DMS79 (cell line): ENCODE data around the gene CDK12.
A peak's percentile ranks its signal among the peaks of the same experiment; 100 is the strongest.

Source experiments
- DNase-seq: peaks from one replicate; lab custom pipeline; 2025; lab: John Stamatoyannopoulos, UW

CDK12 gene

DNA sequence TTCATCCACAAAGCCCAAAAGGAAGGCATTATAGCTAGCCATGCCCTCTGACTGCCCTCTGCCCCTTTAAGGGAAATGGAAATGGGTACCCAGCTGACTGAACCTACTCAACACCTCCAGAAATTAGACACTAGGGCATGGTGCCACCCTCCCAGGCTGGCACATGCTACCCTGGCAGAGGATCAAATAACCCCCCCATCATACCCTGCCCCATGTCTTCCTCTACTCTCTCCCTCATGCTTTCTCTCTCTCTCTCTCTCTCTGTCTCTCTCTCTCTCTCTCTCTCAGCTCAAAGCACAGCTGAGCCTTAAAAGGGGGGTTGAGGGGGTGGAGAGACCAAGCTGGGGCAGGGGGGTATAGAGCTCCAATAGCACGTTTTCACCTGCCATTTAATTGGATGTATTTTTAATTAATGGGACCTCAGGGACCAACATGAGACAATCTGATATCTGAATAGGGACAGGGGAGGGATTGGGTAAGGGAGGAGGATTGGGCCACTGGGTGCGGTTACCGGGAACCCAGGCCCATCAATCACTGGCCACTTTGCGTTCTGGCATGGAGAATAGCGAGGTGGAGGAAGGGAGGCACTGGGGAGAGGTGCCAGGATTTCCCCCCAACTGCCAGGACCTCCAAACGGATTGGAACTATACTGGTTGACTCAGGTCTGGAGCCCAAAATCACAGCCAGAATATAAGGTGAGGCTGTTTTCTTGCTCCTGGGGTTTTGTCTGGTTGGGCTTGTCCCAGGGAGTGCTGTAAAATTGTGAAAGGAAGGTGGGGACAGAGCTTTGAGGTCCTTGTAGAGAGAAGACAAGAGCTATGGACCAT is 88.7 kb downstream of the CDK12 start:
- no peak for DNase-seq

DNA sequence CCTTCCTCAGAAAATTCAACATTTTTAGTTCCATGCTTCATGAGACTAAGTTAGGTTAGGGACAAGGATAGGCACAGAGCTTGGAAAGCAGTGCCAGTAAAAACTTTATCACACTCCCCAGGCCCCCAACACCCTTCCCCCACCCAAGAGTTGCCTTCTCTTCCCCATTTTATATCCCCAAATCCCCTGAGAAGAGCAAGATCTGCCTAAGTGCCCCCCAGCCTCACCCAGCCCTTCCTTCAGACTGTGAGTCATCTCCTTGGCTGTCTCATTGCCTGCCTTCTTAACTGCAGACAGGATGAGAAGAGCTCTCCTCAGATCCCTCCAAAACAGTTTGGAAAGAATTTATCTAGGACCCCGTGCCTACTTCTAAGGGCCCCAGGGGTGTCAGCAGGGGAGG is 90.6 kb downstream of the CDK12 start:
- DNase-seq = no peak

DNA sequence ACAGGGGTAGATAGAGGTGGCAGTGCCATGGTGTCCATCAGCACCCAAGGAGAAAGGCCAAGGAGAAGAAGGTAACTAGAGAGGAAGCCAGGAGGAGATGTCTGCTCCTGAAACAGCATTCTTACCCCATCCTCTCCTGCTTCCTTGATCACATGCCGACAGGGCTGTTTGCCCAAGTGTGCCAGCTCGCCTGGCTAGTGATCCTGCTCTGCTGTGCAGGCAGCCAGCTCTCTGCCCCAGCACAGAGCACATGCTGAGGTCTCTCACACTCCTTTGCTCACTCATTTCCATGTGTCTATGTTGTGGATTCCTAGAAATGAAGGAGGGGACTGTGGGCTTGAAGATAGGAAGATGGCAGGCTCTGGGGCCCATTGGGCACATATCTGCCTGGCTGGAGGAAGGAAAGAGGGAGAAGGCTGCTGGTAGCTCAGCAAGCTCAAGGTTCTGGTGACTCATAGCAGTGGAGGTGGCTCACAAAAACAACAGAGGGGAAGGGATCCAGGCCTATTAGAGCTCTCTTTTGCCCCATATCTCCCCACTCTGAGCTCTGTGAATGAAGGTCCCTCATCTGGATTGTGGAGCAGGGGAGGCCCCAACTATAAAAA is 92.2 kb downstream of the CDK12 start:
- DNase-seq = no peak

DNA sequence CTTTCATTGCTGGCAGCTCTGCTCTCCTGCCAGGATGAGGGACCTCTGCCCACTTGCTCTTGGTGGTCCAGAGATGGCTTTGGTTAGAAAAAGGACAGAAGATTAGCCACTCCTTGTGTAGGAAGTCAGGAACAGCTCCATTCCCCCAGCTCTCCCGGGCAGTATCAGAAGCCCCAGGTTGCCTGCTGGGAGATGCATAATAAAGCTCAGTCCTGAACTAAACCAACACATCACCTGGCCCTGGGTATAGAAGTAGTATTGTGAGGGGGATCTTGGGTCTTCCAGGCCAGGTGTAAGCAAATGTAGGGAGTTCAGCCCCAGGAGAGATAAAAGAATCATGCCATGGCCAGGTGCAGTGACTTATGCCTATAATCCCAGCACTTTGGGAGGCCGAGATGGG is 94.1 kb downstream of the CDK12 start:
- DNase-seq = no peak

DNA sequence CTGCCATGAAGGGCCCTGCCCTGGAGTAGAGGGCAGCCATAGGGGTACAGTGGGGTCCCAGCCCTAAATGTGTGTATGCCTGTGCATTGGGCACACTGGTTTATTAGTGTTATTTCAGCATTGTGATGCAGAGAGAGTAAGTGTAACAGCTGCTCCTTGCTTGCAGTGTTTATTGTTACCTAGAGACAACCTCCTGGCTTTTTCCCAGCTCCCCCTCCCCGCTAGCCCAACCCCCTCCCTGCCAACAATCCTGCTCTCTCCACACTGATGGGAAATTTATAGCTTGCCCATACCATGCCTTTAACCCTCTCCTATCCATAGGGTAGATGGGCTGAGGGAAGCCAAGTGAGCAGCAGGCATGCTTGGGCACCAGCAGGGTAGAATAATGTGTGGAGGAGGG is 95.1 kb downstream of the CDK12 start:
- DNase-seq = no peak

DNA sequence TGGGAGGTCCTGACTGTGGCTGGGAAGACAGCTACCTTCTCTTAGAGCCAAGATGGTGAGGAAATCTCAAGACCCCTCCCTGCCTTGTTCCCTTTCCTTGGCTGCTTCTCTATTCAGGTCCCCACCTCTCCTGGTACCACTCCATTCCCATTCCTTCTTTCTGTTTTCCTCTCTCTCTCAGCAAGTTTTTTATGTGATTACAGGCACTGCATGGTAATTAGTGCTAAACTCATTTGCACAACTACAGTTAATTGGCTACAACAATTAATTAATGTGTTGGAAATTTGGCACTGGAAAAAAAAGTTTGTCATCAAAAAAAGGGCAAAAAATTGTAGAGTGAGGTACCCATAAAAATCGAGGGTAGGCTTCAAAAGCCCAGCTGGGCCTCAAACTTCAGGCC is 101.1 kb downstream of the CDK12 start:
- DNase-seq = no peak

DNA sequence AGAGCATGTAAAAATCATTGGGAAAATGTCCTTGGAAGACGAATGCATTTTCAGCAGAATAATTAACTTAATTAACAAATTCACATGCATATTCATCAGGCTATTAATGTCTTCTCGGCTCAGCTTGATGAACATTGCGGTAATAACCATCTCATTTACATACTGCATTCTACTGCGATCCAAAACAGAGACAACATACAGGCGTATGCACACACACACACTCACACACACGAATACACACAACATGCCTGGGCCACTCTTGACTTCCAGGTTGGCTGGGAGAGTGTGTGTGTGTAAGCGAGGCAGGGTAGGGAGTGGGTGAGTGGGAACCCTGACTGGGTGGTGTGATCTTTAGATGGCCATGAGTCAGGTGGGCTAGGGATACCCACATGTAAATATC is 101.7 kb downstream of the CDK12 start:
- DNase-seq = no peak

DNA sequence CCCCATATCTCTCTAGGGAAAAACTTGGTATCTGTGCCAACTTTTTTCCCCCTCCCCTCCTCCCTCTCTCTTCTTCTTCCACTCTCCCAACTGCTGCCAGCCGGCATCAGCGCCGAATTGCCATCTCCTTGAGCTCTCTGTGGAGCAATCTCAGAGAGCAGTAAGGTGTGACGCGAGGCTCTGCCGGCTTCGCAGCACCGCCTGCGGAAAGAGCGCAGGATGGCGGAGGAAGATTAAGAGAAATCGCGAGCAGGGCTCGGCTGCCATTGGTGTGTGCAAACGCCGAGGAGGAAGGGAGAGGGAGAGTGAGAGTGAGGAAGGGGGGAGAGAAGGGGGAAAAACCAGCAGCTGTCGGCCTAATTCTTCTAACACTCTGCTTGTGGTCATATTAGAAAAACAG is 102.2 kb downstream of the CDK12 start:
- no peak for DNase-seq

DNA sequence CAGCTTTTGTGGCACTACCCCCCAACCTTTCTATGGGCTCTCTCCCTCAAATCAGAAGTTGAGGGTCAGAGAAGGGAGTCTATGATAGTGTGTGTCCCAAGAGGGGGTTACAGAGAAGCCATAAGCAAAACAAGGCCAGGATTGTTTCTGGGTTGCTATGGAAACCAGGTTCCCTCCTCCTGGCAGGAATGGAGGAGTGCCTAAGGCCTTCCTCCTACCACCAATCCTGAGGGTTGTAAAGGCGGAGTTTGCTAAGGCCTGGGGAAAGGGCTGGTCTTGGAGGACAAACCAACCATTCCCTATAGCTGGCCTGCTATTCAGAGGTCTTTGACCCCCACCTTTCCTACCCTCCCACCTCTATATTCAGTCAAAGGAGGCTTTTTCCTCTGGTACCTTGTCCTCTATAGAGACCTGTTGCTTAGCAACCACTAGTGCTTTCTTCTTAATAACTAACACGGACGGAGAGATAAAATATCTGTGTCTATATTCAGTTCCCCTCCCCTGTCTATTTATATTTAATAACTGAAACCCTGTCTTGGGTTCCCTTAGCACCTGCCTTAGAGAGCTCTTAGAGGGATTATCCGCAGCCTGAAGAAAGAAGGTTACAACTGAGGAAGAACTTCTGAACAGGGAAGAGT is 103.0 kb downstream of the CDK12 start:
- peak; percentile 23 for DNase-seq

DNA sequence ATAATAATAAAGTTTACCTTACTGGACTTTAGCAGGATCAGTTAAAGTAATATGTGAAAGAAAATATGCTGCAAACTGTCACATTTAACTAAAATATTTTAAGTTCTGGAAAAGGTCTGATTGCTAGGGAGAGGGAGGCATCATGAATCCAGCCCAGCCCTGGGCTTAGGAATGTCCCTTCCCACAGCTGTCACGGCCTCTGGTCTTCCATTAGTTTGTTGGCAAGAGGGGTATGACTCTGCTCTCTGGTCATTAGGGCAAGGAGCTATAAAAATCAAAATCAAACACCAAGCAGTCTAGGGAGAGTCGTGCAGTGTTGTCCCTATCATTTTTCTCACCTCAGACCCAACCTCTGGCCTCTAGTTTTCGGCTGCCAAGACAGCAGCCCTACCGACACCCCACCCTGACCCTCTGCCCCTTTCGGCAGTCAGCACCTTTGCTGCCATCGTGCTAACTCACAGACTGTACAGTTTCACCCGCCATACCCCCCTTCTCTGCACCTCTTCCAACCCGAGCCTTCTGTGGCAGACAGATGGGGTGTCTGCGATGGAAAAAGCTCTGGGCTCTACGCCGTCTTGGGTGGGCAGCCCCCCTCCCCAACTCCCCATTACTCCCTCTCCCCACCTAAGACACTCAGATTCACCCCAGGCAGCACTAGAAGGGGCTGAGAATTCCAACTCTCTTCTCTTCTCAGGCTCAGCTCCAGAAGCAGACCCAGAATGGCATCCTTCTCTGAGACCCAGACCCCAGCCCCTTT is 105.0 kb downstream of the CDK12 start:
- no peak for DNase-seq

DNA sequence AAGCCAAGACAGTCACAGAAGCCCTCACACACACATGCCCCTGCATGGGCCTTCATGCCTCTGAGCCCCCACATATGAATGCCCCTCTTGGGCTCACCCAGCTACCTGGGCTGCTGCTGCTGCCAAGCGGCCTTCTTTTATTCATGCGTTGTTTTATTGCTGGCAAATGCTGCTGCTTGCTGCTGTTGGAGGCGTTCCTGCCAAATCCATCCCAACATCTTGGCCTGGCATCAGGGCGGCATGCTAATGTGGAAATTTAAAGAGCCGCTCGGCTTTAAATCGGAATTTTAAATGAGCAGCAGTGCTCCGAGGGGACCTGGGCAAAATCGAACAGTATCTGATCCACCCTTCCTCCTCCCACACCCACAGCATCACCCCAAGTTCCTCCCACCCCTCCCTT is 107.4 kb downstream of the CDK12 start:
- DNase-seq = no peak

DNA sequence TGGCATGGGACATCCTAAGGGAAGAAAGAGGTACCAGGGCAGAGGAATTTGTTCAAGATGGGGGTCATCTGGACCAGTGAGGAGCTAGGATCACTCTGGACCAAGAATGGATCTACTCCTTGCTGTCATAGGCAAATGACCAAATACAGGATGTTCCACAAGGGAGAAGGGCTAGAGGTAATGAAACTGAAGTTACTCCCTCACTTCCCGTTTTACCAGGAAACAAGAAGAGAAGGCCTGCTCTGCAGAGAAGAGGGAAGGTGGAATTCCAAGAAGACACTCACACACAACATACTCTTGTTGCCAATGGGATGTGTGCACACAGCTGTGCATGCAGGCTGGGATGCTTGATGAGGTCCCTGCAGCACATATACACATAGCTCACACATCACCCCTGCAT is 107.8 kb downstream of the CDK12 start:
- DNase-seq = no peak

DNA sequence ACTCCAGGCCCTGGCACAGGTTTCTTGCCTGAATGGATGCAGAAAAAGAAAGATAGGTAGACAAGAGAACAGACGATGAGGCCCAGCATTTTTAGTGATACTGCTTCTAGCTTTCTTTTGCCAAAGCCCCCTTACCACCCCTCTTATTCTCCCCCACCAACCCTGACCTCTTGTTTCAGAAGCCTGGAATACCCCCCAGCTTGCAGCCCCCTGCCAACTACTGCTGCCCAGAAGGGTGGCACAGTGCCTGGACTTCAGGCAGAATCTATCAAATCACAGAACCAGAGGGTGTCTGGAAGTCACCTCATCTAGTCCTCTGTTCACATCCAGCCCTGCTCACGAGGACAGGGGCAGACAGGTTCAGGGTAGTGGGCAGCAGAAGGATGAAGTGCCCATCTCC is 110.8 kb downstream of the CDK12 start:
- no peak for DNase-seq

DNA sequence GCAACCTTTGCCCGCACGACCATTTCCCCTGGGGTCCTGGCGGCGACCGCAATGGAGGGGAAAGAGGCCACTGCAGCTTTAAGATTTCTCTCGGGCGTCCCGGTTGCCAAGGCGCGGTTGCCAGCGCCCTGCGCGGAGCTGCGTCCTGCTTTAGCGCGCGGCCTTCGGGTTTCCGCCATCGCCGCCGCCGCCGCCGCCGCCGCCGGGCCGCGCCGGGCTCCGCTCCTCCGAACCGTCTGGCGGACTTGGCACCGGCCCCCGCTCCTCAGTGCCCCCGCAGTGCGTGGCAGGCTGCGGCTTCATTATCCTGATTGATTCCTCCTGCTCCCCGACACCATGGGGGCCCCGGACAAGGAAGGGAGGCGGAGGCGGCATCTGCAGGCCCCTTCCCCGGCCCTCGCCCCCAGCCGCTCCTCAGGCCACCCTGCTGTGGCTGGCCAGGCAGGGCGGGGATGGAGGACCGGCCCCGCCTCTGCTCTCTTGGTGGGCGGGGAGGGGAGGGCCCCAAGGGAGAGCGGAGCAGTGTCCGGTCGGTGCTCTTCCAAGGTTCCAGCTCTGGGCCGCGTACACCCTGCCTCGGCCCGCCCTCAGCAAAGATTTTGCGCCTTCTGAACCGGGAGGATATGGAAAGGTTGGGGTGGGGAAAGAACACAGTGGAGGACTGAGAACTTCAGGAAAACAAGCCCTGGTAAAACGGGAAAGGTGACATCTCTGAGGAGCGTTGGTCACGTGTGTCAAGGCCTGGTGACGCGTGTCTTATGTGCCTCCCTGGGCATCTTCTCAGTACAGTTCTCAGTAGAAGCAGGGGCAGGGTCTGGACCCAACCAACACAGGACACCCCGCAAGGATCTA is 112.4 kb downstream of the CDK12 start:
- DNase-seq = peak; percentile 17

DNA sequence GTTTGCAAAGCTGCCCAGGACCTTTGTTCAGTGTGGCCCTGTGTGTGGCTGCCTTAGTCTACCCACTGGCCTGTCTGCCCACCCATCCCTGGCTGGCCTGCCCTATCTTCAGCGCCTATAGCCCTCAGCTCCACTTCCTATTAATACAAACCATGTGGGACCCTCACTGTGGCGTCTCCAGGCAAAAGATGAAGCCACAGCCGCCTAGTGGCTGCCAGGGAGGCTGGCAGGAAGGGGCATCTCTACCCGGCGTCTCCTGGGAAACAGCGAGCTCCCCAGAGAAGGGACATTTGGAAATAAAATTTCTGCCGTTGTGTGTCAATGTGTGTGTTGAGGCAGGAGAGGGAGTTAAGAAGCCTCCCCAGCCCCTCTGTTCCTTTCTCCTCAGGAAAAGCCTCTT is 114.9 kb downstream of the CDK12 start:
- no peak for DNase-seq

DNA sequence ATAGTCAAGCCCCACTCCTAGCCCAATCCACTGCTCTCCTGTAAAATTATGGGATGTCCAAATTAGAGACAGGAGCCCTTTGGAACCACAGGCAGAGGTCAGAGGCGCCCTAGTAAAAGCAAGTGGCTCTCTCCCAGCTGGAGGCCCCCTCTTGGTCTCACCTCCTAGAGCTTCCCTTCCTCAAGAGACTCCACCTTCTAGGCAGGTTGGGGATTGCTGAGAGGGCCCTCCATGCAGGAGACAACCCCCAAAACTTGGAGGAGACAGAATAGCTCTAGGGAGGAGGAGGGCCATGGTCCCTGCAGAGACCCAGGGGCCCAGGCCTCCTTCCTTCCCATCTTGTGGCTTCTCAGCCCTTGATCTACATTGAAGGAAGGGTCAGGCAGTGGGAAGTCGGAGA is 117.0 kb downstream of the CDK12 start:
- DNase-seq = no peak

DNA sequence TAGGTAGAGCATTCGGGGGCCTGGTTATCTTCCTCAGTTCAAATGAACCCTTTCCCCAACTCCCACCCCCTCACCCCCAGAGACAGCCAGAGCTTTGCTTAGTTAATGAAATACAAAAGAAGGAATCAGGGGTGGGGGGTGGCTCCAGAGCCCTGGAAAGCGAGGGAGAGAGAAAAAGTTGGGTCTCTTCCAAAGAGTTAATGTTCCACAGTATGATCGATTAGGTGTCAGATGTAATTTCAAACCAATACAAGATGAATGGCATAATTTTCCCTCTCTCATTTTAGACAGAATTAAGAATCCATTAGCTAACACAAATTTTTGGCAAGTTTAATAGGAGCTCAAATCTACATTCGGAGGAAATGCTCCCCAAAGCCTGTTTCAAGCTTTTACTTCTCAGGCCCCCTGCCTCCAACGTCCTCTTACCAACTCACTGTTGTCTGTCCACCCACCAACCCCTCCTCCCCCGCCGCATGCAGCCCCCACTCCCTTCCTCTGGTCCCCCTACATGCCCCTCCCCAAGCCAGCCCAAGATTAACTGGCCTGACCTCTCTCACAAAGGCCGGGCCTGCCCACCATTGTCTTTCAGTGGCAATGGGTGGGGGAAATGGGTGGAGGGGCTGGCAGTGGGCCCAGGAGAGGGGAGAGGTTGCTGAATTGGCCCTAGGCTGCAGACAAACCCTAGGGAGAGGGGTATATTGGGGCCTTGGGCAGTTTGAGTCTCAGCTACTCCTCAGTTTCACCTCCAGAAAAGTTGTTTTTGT is 118.2 kb downstream of the CDK12 start:
- no peak for DNase-seq

DNA sequence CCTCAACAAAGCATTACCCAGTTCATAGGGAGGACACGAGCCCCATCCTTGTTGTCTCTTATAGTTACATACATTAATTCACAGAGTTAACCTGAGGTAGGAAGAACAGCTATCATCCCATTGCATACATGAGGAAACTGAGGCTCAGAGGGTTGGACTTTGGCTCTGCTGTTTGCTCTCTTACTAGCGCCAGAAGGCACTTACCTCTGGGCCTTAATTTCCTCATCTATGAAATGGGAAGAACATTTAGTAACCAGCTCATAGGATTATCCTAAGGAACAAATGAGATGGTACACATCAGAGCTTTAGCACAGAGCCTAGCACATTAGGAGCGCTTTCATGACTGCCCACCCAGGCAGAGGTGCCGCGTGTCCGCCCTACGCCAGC is 118.8 kb downstream of the CDK12 start:
- DNase-seq = no peak

DNA sequence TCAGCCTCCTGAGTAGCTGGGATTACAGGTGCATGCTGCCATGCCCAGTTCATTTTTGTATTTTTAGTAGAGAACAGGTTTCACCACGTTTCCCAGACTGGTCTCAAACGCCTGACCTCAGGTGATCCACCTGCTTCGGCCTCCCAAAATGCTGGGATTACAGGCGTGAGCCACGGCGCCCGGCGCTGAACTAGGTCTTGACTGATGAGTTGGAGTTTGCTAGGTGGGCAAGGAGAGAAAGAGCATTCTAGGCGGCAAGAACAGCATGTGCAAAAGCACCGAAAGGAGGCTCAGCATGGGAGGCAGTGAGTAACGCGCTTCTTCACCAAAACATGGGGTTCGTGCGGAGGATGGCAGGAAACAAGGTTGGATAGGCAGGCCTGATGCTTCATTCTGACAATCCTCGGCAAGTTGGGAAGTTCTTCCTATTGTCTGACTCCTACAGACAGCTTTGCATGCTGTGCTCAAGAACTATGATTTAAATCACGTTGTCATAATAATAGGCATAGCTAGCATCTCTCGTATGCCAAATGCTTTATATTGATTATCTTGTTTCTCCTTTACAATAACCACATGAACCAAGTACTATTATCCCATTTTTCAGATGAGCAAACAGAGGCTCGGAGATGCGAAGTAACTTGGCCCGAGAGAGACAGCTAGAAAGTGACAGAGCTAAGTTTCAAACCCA is 119.9 kb downstream of the CDK12 start:
- no peak for DNase-seq

DNA sequence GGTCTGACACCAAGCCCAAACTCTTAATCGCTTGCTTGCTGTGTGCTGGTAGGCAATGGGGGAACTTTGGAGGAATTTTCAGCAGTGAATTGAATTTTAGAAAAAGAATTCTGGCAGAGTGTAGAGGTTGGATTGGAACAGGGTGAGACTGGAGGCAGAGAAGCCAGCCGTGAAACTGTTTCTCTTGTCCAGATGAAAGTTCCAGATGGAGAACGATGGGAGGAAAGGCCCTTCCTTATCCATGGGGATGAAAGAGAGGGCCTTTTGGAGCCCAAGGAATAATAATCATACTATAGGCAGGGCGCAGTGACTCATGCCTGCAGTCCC is 120.4 kb downstream of the CDK12 start:
- no peak for DNase-seq

DNA sequence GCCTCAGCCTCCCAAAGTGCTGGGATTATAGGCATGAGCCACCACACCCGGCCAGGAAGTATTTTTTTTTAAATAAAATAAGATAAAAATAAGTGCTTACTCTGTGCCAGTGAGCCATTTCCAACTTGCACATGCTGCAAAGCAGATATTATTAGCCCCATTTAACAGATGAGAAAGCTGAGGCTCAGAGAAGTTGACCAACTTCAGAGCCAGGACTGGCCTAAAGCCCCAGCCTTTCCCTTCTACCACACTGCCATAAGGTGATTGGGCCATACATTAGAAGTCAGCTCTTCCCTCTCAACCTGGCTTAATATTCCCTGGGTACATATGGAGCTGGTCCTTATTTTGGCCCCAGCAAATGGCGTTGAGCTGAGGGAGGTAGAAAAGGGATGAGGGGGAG is 121.4 kb downstream of the CDK12 start:
- no peak for DNase-seq
